ENCODE measurements around the gene ANXA4. TPM values are rescaled to one million over a fixed set of nuclear protein-coding genes. Genes with fewer than 3 reads are reported as not detected.

The ANXA4 gene
- polyA plus RNA-seq (ENCODE audit: insufficient read length in 10 of 10) = 10 to 100 TPM; 24.4 to 40.2 (median 29.1) TPM
- long read RNA-seq, donor 1, transcript ANXA4-201 (13 exons, 2,799 nt) = major isoform, 7 of 8 reads
- long read RNA-seq, donor 1, partial matches to known transcripts = 0 of 8 reads
- long read RNA-seq, donor 1, other reads (novel, unspliced or antisense) = 0 of 8 reads
- long read RNA-seq, donor 2, partial matches to known transcripts = 0 of 2 reads
- long read RNA-seq, donor 2, other reads (novel, unspliced or antisense) = 0 of 2 reads
- long read RNA-seq, donor 3, partial matches to known transcripts = 0 of 1 reads
- long read RNA-seq, donor 3, other reads (novel, unspliced or antisense) = 0 of 1 reads
- long read RNA-seq, donor 4, full-length matches to known transcripts = 6 of 6 reads
- long read RNA-seq, donor 4, partial matches to known transcripts = 0 of 6 reads
- long read RNA-seq, donor 4, other reads (novel, unspliced or antisense) = 0 of 6 reads
- long read RNA-seq, donor 5, full-length matches to known transcripts = 7 of 7 reads
- long read RNA-seq, donor 5, partial matches to known transcripts = 0 of 7 reads
- long read RNA-seq, donor 5, other reads (novel, unspliced or antisense) = 0 of 7 reads
- long read RNA-seq, donor 6, partial matches to known transcripts = 0 of 4 reads
- long read RNA-seq, donor 6, other reads (novel, unspliced or antisense) = 0 of 4 reads
- long read RNA-seq, donor 7, partial matches to known transcripts = 0 of 4 reads
- long read RNA-seq, donor 7, other reads (novel, unspliced or antisense) = 0 of 4 reads
- long read RNA-seq, donor 8, partial matches to known transcripts = 0 of 3 reads
- long read RNA-seq, donor 8, other reads (novel, unspliced or antisense) = 0 of 3 reads
- long read RNA-seq, donor 9, partial matches to known transcripts = 0 of 1 reads
- long read RNA-seq, donor 9, other reads (novel, unspliced or antisense) = 0 of 1 reads

GRCh38 chr2:69741575-69742321 is at the start of gene ANXA4:
Gene ANXA4, plus strand, starts transcription at chr2:69742134. Its CDS starts 39,432 bp downstream, at chr2:69781566.
- DNase-seq = peak; percentile 51 to 90 (median 70)

- DNase-seq = peak in 1 of 3 donors; percentile 48
Measured at GRCh38 chr2:69692424-69692823, 49.5 kb upstream of the ANXA4 start.

- no peak for DNase-seq
Measured at GRCh38 chr2:69693059-69693774, 48.7 kb upstream of the ANXA4 start.

- DNase-seq = no peak
Measured at GRCh38 chr2:69693775-69694450, 48.0 kb upstream of the ANXA4 start.

- peak in 1 of 3 donors; percentile 81 for DNase-seq
Measured at GRCh38 chr2:69694894-69695849, 46.8 kb upstream of the ANXA4 start.

- no peak for DNase-seq
Measured at GRCh38 chr2:69695850-69696216, 46.1 kb upstream of the ANXA4 start.

- DNase-seq = no peak
Measured at GRCh38 chr2:69700381-69700780, 41.6 kb upstream of the ANXA4 start.

- DNase-seq = no peak
Measured at GRCh38 chr2:69701100-69701945, 40.6 kb upstream of the ANXA4 start.

GRCh38 chr2:69703189-69703588 is 38.7 kb upstream of the ANXA4 start:
- no peak for DNase-seq

- no peak for DNase-seq
Measured at GRCh38 chr2:69704446-69704845, 37.5 kb upstream of the ANXA4 start.

- DNase-seq = no peak
Measured at GRCh38 chr2:69709290-69709689, 32.6 kb upstream of the ANXA4 start.

- DNase-seq = no peak
Measured at GRCh38 chr2:69711971-69712370, 30.0 kb upstream of the ANXA4 start.

- DNase-seq = no peak
Measured at GRCh38 chr2:69714024-69714423, 27.9 kb upstream of the ANXA4 start.

GRCh38 chr2:69714539-69715220 is 27.3 kb upstream of the ANXA4 start:
- DNase-seq = peak; percentile 50 to 81 (median 59)

- DNase-seq = peak in 1 of 3 donors; percentile 20
Measured at GRCh38 chr2:69715964-69716363, 26.0 kb upstream of the ANXA4 start.

- DNase-seq = no peak
Measured at GRCh38 chr2:69716555-69717120, 25.3 kb upstream of the ANXA4 start.

- DNase-seq = no peak
Measured at GRCh38 chr2:69717186-69717585, 24.7 kb upstream of the ANXA4 start.

All from muscle of back (tissue), 13 donors.